GM18868 (cell line): ENCODE measurements around the gene NFIA.

Experiments used
- ATAC-seq: cut with Tn5 transposase; IDR thresholded peaks from one replicate; pipeline ENCODE4 v1.9.1; 2021; ENCODE audit warnings: mild to moderate bottlenecking, moderate library complexity; ENCODE audit not compliant: unreplicated experiment

The NFIA gene

DNA sequence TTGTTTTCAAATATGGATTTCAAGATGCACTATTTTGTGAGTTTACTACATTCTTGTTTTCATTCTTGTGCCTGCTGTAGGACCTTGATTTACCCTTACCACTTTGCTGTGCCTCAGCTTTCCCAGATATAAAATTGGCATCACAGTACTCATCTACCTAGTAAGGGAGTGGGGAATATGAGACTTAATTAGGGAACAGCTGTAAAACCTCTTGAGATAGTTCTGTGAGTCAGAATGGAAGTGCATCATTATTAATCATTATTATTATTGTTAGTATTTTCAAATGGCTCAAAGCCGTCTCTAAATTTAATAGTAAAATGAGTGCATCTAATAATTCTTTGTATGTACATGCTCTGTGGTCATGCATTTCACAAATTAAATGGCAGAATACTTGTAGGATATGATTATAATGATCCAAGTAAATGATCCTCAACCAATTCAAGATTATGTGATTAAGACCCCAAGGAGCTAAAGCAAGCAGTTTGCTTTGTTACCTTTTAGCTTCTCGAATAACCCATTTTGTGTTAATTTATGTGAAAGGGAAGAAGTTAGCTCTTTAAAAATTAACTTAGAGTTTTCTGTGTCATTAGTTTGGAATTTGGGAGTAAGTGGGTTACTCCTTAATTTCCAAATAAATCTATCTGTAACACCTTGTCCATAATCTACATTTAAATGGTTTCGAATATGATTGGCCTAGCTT is 155.4 kb downstream of the NFIA start:
- ATAC-seq = no peak

DNA sequence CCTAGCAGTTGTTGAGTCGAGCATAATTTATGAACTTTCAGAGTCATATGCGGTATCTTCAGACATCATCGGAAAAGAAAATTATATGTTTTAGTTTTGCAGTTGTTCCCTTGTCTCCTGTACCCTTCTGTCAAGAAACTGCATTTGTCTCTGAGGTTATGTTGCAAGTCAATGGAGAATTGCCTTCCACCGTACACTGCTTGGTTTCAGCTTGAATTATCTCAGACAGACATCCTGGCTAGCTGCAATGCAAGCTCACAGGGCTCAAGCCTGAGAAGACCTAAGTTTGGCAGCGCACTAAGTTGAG is 156.0 kb downstream of the NFIA start:
- ATAC-seq = no peak

DNA sequence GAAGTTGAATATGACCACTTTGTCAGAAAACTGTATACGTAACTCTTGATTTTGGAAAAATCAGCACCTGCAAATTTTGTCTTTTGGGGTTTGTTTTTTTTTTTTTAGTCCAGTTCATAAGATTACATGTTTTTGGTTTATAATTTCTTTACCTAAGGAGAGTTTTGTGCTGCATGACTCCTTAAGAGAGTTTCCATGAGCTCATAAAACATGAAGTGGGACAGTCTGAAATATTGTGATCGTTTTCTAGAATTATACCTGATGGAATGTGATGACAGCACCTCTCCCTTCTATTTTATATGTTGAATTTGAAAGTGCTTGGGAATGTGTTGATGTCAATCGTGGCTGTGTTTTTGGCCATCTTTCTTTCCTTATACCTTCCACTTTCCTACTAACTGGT is 158.5 kb downstream of the NFIA start:
- ATAC-seq = no peak

DNA sequence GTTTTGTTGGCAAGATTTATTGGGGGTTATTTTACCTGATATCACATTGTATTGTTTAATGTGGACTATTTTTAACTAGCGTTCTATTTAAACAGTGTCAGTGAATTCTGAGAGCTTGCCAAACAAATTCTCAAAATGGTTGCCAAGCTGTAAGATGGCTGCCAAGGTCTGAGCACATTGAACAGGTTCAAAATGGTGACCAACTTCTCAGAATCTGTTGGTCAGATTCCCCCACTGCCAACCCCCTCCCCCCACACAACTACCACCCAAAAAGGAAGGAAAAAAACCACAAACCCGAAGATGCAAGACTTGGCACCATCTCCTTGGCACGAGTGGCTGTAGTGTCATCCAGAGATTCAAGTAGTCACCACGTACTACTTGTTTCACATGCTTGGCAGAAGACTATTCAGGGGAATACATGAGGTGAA is 159.1 kb downstream of the NFIA start:
- no peak for ATAC-seq

DNA sequence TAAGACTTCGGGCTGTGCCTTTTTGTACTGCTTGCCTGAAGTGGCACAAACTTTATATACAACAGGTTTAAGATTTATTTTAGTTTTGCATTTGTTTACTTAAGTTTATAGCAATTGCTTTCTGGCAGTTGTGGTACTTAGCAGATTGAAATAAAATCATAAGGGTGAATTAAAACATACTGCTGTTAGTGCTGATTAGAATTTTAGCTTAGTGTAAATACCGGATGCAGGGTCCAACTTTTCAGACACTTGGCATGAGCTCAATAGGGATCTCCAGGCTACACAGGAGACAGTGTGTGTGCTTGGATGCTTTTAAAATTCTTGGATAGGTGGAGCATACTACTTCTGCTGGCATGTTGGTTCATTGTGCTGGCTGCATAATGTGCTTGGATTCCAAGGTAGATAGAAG is 159.6 kb downstream of the NFIA start:
- ATAC-seq = no peak

DNA sequence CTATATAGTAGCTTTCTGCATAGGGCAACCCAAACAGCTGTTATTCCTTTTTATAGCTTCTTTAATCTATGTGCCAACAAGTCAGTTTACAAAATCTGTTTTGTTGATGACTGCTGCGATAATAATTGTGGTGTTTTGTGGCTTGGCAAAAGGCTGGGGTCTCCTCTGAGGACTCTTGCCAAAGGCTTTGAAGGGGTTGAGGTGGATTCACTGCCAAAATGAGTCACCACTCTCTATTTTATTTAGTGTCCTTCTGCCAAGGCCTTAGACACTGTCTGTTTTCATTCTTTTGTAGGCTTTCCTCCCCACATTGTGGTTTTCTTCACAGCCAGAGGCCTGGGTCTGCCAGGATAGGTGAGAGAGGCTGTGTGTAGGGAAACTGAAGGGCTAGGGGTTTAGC is 161.8 kb downstream of the NFIA start:
- ATAC-seq = no peak

DNA sequence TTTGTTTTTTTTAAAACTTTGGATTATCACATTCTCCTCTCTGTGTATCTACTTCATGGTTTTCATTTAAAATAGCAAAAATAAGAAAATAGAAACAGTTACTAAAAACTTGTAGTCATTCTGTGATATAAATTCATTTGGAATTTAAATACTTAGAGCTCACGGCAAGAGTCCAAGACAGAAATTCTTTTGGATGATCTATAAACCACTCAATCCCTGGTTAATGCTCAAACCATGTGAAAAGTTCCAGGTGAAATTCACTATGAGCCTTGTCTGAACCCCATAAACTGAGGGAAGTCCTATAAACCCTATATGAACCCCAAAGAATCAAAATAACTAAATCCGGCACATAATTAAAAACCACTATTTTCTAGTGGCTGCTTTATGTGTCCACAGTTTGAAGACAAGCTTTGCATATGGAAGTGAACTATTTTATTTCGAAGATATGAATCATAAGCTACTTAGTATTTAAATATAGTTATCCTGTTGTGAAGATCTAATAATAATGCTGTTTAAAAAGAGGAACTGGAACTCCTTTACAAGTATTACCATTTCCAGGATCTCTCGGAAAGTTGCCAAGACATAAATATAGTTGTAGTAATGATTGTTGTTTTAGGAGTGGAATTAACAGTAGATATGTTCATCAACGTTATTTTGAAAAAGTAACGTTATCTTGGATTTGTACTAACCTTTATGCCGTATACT is 163.5 kb downstream of the NFIA start:
- ATAC-seq = no peak

DNA sequence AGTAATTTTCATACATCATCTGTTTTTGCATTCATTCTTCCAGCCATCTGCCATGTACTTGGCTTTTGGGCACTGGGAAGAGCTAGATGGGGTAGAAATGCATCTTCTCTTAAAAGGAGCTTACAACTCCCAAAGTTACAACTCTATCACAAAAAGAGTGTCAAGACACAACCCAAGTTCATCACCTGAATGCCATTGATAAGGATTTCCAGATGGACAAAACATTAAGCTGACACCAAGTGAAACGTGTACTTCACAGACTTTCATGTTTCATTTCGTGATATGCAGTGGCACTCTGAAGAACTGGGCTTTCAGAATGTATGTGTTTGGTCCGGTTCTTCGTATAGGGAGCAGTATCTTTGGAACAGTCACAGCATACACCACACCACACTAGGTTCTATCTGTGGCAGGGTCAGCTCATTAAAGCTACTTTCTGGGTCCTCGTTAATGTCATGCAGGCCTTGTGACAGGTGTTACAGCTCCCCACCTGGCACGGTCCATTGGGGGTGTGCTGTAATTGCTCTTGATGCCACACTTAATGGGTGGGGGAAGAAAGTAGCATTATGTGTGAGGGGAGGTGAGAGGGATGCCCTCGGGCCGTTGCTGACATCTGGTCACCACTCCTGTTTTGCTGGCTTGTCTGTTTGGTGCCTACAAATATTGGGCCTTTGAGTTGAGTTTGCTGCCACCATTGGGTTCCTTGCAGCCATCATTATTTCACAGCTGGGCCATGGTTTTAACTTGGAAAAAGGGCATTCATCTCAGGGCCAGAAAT is 164.9 kb downstream of the NFIA start:
- no peak for ATAC-seq

DNA sequence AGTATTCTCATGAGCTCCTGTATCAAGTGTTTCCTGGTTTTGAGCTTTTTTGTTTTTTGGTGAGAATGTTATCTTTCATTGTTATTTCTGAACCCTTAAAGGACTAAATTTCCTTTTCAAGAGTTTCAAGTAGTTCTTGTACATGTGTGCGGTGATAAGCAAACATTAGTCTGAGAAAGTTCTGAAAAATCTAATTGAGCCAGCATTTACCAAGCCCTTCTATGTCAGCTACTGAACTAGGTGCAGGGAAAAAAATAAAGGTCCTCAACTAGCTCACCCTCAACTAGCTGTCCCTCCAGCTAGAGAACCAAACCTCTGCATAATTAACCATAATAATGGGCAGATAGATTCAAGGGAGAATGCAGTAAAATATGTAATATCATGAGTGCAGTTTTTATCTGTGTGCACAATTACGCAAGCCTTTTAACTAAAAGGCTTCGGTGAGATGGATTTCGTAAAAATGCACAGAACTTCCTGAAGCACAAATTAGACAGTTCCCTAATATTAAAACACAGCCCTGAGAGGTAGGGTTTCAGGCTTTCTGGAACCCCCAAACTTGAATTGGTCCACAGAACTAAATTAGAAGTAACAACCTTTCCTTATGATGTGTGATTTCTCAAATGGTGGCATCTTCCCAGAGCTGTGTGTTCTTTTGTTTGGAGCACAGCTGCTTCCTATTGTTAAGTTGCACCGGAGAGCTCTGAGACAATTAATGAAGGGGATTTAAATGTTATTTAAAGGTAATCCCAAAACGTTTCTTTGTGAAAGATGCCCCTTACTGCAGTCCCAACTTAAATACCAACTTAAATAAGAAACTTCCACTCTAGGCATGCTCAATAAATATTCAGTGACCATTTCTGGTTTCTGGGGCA is 165.8 kb downstream of the NFIA start:
- no peak for ATAC-seq

DNA sequence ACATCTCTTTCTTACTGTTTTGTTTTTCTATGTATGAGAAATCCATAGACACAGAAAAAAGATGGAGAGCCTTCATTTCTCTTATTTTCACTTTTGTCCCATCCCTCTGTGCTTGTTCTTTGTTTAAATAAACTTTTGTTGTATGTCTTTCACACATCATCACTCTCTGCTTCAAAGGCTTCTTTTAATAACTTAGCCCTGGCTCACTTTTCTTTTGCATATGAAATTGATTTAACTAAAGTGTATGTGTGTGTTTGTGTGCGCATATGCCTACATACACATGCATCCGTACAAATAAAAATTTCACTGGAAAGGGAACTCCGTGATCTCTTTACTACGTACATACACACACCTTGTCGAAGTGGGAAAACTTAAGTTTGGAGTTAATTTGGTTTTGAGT is 168.6 kb downstream of the NFIA start:
- no peak for ATAC-seq

DNA sequence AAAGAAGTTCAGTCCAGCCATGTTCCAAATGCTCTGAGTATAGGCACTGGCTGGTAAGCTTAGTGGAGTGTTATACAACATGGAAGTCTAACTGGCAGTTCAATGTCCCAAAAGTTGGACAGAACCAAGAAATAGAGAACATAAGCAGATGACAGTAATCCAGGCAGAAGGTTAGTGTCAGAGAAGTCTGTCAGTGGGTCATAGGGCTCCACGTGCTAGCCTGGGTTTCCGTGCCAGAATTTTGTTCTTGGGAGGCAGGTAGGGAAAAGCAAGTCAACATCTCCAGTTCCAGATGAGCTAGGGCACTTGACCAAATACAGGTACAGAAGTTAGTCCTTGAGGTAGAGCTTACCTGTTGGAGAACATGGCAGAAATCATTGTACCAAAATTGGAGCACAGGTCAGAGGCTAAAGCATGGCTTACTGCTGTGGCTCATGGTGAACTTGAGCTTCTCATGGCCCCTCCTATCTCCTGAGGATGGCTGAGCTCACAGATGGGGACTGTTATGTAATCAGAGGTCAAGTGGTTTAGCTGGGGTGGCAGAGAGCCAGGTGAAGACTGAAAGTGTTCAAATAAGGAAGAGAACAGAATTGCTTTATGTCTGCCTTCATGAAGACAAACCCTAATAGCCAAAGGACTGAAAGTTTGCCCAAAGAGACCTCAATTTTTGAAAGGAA is 170.8 kb downstream of the NFIA start:
- ATAC-seq = no peak

DNA sequence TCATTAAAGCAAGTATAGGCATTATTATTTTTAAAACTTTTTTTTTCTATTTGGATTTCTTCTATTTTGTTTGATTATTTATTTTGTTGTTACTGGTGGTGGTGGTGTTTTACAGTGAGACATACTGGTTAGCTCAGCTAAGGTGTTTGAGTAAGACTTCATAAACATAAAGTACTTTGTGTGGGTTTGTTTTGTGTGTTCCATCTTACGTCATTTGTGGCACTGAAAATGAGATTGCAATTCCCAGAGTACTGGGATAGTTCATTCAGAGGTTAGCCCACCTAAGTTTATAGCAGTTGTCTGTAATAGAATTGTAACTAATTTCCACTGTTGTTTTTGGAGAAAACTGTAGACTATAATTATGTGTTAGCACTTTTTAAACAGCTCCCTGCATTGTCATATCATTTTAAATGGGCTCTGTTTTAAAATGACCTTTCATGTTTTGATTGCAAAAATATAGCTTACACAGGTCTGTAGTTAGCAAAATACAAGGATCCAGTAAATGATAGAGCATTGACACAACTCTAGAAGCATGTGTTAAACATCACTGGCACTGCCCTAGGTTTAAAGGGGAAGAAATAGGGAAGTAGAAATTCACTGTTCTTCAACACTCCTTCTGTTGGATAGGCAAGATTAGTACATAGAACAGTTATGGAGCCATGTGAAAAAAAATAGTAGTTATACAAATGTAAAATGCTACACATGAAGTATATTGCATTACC is 171.7 kb downstream of the NFIA start:
- no peak for ATAC-seq

DNA sequence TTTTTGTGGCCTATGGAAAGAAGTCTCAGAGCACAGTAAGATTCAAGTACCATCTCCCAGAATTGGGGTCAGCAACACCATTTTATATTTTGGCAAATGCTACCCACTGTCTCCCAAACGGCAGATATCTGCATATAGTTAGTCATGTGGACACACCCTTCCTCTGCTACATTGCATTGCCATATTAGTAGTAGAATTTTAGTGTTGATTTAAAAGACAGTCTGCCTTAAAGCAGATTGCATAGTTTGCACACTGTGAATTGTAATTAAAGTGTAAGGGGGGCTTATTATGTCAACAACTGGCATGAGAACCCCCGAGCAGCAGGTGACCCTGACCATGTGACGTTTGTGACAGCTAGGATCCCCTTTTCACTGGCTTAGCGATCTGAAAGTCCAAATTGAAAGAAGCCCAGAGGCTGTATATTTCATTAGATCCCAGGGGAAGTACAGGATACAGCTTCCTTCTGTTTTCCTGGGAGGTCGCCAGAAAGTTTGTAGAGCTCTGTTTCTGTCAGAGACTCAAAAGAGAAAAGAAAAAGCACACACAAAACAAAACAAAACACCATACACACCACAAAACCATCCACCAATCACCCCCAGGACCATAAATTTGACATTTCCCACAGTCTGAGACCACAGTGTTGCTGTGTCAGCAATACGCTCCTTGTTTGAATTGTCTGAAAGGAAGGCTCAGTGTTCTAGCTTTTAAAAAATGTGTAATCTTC is 172.4 kb downstream of the NFIA start:
- ATAC-seq = no peak

DNA sequence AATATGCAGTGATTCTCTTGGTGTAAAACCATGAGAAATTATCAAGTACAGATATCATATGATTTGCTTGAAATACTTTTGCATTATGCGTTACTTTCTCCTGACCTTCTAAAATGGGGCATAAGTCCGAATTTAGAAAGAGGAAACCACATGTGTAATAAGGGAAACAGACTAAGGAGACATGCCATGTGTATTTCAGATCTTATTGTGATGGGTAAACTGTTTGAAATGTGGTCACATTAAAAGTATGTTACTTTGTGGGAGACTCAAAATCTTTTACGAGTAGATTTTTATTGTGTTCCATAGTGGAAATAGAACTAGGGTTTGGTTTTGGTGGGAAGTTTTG is 173.0 kb downstream of the NFIA start:
- no peak for ATAC-seq

DNA sequence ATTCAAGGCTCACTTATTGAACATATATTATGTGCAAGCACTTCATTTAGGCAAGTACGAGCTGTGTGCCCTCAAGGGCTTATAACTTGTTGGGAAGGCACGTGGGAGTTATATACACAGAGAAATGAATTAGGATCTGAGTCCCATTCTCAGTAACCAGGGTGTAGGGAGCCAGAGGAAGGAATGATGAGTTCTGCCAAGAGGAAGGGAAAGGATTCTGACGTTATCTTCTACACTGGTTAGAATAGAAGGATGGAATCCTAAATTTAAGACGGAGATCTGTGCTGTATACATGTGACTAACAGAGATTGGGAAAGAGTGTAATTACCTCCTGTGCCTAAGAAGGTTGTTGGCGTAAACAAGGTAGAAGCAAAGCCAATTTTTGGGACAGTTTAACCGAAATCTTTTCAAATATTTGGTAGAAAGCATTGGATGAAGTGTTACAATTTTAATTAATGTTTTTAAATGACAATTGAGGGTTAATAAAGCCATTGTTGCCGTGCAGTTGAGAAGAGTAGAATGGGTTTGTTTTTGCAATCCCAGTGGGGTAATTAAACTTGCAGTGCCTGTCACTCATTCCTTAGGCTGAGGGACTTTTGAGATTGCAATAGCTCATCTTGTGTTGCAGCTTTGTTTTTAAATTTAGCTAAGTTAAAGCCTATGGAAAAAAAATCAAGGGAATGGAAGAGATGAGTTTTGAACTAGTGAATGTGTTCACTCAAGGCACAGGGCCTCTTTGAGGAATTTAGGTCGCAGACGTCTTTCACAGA is 177.2 kb downstream of the NFIA start:
- ATAC-seq = no peak

DNA sequence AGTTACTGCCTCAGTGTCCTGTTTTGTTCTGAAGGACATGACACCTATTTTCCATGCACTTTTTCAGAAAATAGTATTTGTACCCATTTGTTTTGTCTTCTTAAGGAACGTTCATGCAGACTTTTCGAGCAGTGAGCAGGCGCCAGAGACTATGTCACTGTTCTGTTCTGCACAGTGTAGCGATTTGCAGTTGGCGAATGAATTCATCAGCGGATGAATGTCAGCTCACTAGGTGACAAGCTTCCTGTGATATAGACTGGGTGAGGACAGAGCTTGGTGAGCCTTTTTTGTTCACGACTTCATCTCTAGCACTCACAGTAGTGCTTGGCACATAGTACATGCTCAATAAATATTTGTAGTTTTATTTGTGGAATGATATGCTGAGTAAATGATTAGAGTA is 177.8 kb downstream of the NFIA start:
- ATAC-seq = no peak

DNA sequence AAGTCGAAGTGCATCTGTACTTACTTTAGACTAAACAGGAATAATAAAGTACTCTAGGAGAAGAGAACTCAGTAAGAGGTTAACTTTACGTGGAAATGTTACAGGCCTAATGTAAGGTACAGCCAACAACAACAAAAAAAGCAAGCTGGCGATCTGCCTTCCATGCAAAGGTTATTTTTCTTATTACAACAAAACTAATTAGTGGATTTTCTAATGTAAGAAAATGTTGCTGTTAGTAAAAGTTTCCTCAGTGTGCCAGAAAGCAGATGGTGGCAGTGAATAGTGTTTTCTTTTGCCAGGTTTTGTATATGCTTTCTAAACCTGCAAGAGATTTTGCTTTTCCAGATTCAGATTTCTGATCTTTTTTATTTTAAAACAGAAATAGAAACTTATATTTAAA is 179.2 kb downstream of the NFIA start:
- no peak for ATAC-seq

DNA sequence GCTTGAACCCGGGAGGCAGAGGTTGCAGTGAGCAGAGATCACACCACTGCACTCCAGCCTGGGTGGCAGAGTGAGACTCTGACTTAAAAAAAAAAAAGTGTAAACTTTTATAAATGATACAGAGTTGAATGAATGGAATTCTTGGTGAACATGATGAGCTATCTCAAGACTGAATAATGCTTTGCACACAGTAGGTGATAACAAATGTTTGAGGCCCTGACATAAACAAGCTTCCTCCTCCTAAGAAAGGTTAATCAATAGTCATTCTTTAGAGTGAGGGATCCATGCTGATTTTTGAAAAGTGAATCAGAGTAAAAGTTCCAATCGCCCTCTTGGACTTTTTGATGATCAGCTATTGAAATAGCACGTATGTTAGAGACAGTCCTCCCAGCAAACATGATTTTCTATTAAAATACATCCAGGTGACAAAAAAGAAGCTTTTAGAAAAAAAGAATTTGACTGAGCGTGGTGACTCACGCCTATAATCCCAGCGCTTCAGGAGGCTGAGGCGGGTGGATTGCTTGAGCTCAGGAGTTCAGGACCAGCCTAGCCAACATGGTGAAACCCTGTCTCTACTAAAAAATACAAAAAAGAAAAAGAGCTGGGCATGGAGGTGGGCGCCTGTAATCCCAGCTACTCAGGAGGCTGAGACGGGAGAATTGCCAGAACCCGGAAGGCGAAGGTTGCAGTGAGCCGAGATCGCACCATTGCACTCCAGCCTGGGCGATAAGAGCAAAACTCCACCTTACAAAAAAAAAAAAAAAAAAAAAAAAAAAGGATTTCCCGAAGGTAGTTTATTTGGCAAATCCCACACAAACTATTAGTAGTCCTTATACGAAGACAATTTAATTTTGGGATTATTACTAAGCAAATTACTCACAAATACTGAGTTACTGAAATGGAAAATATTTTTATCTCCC is 181.8 kb downstream of the NFIA start:
- ATAC-seq = no peak
